HG03139 (cell line): Measurements from ENCODE around the gene HDAC10.
"Not testable (repeated sequence)": the region's sequence is repeated elsewhere in the genome, so short reads cannot be mapped to it uniquely, and the experiment has no call there.

Source experiments
- ATAC-seq: cut with Tn5 transposase; IDR thresholded peaks from one replicate; pipeline ENCODE4 v1.9.1; 2021; ENCODE audit not compliant: unreplicated experiment

HDAC10 gene

DNA sequence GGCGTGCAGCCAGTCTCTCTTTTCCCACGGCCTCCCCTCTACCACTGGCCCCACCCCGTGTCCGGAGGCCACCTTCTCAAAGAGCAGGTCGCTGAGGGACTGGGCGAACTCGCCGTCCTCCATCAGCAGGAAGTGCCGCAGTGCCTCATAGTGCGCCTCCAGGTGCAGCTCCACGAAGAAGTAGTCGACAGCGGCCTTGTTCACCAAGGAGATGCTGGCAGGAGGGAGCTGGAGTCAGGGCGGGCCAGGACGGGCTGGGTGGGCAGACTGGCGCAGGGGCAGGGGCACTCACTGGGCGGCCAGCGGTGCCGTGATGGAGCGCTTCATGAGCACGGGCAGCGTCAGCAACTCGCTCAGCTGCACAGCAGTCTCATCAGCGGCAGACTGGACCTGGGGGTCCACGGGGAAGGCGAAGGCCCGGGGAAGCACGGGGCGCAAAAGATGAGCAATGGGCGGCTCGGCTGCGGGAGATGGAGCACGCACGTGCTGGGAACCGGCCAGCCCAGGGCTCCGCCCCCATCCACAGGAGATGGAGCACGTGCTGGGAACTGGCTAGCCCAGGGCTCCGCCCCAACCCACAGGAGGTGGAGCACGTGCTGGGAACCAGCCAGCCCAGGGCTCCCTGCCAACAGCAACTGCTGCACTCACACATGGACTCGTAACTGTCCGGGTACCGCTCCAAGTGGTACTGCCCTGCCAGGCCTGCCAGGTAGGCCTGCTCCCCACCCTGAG lies 31.9 kb downstream of the HDAC10 start:
- ATAC-seq = no peak

DNA sequence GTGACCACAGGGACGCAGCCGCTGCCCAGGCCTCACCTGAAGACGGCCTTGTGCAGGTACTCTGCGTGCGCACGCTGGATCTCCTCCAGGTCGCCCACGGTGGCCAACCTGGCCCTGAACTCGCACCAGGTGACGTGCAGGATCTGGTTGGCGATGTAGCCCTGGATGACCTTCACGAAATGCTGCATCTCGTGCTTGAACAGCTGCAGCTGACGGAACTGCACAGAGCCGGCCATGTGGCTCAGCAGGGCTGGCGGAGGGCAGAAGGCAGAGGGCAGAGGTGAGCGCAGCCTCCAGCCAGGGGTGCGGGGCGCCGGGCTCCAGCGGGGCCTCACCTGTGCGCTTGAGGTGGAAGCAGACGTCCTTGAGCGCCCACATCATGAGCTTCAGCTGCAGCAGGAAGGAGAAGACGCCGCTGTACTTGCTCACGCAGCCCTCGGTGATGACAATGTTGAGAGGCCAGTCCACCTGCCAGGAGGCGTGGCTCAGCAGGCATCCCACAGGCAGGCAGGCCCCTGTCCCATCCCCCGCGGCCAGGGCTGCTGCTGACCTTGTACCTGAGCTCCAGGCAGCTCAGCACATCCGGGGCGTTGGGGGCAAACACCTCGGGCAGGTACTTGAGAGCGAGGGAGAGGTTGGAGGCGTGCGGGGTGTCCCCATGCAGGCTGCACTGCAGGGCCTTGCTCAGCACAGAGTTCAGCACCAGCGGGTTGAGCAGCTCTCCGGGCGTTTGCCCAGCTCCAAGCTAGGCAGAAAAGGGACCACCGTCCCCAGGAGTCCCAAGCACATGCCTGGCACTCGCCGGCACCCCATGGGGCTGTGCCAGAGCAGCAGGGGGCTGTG lies 32.7 kb downstream of the HDAC10 start:
- ATAC-seq = no peak

DNA sequence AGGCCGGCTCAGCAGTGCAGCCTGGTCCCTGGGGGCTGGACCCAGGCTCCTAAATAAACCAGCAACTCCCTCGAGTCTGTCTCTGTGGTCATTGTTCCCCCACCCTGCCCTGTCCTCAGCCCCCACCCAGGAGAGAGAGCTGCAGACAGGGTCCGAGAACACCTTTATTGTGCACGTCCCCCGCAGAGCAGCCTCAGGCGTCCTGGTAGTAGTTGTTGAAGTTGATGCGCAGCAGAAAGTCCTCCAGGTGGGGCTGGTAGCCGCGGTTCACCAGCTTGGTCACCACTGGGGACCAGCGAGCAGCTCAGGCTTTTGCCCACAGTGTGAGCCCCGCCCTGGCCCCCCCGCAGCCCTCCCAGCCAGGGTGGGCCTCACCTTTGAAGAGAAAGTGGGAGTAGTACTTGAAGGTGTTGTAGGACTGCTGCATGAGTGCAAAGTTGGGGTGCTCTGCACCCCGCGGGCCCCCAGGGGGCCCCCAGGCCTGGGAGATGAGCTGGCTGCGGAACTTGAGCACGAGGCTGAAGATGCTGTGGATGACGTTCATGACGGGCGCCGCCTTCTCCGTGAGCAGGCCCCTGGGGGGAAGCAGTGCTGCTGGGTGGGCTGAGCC lies 33.4 kb downstream of the HDAC10 start:
- no peak for ATAC-seq

DNA sequence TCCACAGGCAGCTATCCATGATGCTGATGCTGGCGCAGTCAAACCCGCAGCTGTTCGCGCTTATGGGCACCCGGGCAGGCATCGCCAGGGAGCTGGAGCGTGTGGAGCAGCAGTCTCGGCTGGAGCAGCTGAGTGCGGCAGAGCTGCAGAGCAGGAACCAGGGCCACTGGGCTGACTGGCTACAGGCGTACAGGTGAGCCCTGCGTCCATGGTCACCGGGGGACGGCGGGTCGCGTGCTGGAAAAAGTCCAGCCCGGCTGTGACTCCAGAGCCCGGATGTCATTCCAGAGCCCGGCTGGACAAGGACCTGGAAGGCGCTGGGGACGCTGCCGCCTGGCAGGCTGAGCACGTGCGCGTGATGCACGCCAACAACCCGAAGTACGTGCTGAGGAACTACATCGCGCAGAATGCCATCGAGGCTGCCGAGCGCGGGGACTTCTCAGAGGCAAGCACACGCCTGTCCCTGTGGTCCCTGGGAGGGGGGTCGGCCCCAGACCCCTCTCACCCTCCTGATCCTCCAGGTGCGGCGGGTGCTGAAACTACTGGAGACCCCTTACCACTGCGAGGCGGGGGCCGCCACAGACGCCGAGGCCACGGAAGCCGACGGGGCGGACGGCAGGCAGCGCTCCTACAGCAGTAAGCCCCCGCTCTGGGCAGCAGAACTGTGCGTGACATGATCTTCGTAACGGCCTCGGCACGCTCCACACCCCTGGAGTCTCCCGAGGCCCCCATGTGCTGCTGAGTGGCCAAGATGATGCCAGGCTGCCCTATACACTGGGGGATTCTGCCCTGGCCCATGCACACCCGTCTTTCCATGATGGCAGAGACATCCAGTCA lies 34.2 kb downstream of the HDAC10 start:
- no peak for ATAC-seq

DNA sequence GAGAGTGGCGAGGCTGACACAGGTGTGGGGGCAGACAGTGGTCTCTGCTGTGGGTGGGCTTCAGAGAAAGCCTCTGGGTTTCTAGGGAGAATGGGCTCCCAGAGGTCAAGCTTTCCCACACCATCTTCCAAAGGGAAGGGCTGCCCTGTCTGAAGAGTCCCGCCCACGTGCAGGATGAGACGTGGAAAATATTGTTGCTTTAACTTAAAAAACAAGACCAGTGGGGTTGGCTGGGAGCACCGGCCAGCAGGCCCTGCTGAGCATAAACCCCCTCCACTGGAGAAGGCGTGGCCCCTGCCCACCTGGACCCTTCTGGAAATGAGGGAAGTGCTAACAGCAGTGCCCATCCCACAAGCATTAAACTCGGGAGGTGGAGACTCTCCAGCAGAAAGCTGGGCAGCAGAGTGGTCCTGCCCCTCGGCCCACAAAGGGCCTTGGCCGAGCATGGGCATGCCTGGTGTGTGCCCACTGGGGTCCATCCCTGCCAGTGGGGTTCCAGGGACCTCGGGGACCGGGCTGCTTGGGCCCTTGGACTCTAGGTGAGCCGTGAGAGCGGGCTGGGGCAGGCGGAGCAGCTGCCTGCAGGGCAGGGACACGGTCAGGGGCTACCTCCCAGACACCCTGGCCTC lies 34.9 kb downstream of the HDAC10 start:
- ATAC-seq = no peak

DNA sequence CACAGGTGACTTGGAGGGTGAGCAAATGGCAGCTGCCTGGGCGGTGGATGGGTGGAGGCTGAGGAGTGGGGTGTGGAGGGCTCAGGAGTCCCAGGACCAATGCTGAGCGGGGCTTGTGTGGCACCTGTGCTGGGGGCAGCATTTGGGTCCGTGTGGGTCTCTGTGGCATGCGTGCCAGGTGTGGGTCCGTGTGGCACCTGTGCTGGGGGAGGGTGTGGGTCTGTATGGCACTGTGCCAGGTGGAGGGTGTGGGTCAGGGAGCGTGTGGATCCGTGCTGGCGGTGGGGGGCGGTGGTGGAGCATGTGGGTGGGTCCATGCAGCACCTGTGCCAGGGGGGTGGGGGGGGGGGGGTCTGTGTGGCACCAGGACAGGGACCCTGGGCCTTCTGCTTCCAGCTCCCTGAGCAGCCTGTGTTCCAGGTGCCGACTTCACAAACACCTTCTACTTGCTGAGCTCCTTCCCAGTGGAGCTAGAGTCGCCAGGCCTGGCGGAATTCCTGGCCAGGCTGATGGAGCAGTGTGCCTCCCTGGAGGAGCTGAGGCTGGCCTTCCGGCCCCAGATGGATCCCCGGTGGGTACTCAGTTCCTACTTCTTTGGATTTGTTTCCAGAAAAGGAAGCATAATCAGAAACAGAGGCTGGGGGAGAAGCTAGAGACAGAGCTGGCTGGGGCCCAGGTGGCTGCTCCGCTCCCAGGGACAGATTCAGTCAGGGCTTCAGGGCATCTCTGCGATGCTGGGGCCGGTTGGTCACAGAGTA lies 35.6 kb downstream of the HDAC10 start:
- ATAC-seq = no peak

DNA sequence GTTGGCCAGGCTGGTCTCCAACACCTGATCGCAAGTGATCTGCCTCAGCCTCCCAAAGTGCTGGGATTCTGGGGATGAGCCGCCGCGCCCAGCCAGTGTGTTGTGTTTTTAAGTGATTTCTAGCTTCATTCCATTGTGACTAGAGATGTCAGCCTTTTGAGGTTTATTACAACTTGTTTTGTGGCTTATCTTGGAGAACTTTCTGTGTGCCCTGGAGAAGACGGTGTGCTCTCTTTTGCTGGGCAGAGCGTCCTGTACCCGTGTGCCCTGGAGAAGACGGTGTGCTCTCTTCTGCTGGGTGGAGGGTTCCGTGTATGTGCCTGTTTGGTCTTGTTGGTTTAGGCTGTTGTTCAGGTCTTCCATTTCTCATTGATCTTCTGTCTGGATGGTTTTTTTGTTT lies 37.8 kb downstream of the HDAC10 start:
- ATAC-seq = no peak

DNA sequence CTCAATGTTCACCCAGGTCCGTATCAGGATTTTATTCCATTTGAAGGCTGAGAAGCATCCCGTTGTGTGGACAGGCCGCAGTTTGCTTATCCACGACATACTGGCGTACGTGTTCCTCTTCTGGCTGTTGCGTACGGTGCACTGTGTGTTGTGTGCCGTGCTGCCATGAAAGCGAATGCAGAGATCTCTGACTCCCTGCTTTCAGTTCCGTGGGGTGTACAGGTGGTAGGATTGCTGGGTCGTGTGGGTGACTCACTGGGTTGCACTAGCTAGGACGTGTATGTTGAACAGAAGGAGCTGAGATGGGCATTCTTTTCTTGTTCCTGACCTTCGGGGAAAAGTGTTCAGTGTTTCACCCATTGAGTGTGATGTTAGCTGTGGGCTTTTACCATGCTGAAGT lies 39.9 kb downstream of the HDAC10 start:
- no peak for ATAC-seq

DNA sequence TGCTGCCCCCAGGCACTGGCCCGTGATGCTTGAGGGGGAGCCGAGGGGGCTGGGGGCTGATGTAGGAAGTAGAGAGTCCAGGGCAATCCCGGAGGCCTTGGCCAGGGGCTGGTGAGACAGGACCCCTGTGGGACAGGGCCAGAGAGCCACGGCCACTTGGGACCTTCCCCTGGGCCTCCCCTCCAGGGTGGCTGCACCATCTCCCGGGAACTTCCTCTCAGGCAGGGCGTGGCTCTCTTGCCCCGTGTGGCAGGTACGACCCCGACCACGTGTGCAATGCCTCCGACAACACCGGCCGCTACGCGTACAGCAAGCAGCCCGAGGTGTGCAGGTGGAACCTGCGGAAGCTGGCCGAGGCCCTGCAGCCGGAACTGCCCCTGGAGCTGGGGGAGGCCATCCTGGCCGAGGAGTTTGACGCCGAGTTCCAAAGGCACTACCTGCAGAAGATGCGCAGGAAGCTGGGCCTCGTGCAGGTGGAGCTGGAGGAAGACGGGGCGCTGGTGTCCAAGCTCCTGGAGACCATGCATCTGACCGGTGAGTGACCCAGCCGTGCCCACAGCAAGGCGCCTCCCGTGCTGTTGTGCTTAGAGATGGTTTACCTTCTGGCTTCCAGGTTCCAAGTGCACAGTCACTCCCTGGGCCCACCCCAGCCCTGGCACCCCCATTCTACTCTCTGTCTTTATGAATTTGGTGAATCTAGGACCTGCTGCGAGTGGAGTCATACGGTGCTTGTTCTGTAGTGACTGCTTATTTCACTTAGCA lies 40.5 kb downstream of the HDAC10 start:
- ATAC-seq = no peak

DNA sequence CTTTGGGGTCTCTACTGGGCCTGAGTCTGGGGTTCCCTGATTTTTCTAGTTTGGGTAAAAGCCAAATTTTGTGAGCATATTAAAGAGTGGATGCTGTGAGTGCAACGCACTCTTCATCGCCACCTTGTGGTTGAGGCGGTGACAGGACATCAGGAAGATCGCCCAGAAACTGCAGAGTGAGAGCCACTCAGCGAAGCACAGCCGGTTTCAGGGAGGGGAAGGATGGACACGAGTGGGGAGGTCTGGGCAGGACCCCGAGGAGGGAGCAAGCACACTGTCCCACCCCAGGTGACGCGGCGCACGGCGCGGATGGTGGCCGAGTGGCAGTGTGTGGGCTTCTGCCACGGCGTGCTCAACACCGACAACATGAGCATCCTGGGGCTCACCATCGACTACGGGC lies 41.2 kb downstream of the HDAC10 start:
- ATAC-seq = no peak

DNA sequence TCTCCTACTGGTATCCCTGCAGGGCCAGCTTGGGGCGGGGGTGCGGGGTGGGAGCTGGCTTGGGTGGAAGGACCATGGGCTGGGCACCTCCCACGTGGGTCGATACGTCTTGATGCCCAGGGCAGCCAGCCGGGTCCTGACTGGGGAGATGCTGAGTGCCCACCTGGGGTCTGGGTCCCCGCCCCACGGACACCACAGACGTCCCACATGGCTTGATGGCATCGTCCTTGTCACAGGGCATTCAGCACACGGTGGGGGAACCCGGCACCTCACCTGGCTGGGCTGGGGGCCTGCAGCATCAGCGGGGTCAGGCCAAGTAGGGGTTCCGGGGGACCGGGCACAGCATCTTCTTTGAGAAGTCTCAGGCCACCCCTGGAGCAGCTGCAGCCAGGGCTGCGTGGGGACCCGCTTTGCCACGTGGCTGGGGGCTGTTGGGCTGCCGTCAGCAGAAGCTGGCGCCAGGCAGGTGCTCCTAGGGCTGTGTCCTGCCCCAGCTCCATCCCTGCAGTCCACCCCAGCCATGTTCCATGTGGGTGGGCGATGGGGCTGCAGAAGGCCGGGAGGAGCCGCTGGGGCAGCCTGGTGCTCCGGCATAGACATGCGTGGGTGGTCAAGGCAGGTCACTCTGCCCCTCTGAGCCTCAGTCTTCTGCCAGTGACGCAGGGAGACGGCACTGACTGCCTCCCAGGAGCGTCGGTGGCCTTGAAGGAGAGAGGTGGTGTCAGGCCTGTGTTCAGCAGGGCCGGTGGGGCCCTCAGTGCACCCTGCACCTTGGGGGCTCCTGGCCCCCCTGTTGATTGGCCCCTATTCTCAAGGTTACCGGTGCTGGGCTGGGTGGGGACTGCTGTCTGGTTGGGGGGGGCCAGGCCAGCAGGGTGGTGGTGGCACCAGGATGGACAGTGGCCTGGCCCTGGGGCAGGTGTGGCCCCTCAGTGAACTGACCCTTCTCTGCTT lies 41.8 kb downstream of the HDAC10 start:
- no peak for ATAC-seq

DNA sequence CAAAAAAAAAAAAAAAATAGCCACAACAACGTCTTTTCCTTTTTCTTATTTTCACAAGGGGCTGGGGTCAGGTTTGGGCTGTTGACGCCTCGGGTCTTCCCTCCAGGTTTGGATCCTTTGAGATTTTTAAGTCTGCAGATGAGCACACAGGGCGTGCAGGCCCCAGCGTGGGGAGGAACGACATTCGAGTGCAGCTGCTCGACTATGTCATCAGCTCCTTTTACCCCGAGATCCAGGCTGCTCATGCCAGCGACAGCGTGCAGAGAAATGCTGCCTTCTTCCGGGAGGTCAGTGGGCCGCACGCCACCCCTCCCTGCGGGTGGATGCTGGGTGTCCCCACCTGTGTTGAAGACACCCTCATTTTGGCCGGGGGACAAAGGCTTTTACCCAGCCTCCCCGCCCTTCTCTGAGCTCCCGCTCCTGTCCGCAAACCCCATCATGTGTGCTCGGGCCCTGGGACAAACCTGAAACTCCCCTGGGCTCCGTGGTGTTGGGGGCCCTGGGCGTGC lies 42.6 kb downstream of the HDAC10 start:
- ATAC-seq = no peak

DNA sequence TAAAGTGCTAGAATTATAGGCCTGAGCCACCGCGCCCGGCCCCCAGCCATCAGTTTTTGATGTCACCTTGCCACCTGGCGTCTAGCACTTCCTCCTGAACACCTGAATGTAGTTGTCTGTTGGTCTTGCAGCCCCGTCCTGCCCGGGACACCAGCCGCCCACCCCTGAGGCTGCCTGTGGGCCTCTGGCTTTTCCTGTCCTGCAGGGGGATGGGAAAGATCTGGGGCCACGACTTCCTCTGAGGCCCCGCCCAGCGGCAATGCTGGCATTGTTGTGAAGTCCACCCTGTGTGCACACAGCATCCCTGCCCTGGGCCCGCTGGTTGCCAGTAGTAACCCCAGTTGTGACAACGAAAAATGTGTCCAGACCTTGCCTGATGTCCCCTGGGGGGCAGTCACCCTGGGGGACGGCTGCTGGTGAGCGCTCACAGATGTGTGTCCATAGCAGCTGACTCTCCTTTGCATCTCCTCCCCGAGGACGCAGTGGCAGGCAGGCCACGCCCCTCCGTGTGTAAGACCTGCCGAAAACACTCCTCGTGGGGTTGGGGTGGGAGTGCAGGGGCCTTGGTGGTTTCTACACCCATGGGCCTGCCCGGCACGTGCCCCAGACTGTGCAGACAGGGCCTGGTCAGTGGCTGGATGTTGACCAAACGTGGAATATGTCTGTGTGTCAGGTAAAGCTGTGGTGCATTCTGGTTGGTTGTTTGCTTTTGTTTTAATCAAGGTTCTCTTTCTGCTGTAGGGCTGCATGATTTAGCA lies 43.5 kb downstream of the HDAC10 start:
- no peak for ATAC-seq

DNA sequence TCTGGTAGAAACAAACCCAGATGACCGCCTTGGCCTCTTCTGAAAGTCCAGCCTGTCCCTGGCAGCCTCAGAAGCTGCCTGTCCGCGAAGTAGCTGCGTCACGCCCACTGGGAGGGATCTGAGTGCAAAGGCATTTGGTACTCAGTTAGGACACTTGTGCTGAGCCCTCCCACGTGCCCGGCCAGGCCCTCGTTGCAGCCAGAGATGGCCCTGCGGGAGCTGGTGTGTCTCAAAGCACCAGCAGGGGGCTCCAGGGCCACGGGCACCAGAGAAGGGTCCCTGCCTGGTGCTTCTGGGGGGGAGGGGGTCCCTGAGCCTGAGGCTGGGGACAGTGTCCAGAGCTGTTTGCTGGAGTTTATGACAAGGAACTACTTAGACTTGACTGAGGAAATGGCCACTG lies 44.5 kb downstream of the HDAC10 start:
- ATAC-seq = no peak

DNA sequence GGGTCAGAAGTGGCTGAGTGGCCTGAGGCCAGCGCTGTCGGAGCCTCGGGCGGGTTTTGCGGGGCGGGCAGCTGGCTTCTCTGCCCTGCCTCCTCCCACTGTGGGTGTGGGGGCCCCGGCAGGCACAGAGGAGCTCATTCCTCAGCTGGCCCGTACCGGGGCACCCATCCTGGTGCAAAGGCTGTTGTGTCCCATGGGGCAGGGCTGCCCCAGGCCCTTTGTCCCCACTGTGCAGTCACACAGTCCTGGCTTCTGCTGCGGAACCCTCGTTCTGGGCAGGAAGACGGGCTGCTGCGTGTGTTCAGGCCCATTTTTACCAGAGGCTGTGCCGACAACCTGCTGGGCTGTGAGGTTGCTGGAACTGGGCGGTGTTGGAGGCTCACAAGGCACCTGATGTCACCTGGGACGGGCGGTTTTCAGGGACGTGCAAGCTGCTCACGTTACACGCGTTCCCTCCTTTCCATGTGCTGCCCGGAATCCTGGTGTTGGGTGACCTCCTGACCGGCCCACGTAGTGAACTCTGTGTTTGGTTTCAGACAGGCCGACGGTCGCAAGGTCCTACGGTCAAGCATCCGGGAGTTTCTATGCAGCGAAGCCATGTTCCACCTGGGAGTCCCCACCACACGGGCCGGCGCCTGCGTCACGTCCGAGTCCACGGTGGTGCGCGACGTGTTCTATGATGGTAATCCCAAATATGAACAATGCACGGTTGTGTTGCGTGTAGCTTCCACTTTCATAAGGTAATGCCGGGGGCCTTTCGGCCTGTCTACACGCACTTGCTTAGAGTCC lies 45.1 kb downstream of the HDAC10 start:
- ATAC-seq = no peak

DNA sequence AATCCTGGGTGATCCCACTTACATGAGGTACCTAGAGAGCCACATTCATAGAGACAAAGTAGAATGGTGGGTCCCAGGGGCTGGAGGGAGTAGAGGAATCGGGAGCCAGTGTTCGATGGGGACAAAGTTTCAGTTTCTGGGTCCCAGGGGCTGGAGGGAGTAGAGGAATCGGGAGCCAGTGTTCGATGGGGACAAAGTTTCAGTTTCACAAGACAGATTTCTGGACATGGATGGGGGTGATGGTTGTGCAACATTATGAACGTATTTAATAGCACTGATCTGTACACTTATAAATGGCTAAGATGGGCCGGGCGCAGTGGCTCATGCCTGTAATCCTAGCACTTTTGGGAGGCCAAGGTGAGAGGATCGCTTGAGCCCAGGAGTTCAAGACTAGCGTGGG lies 46.1 kb downstream of the HDAC10 start:
- not testable (repeated sequence) for ATAC-seq
